ENCODE results near the gene GAA. TPM values are rescaled to one million over a fixed set of nuclear protein-coding genes. Genes with fewer than 3 reads are reported as not detected.

GAA gene
- total RNA-seq, 1 donor from 2014 or later, result 38.4 TPM

DNA sequence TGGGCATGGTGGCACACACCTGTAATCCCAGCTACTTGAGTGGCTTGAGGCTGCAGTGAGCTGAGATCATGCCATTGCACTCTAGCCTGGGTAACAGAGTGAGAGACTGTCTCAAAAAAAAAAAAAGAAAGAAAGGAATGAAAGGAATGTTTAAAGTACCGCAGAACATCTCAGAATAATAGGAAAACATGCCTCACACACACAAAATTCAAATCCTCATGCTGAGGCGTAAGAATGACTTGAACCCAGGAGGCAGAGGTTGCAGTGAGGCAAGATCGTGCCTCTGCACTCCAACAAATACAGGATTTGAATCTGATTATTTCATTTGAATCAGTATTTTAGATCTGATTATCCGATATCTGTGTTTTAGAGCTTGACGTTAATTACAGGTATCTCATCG is 21.3 kb upstream of the GAA start:
- Mint-ChIP-seq H3K4me1 (peaks cover 14% of the 10 kb centered on the region), H3K27ac (ENCODE audit: unreplicated experiment) (no peak overlapping the region), H3K36me3 (ENCODE audit: low read depth) (no peaks in the 10 kb centered on the region), H3K4me3 (no peak overlapping the region), H3K9me3 (no peaks in the 10 kb centered on the region), H3K27me3 (ENCODE audit: low read depth) (no peaks in the 10 kb centered on the region)
- TF ChIP-seq, protein P1, sequence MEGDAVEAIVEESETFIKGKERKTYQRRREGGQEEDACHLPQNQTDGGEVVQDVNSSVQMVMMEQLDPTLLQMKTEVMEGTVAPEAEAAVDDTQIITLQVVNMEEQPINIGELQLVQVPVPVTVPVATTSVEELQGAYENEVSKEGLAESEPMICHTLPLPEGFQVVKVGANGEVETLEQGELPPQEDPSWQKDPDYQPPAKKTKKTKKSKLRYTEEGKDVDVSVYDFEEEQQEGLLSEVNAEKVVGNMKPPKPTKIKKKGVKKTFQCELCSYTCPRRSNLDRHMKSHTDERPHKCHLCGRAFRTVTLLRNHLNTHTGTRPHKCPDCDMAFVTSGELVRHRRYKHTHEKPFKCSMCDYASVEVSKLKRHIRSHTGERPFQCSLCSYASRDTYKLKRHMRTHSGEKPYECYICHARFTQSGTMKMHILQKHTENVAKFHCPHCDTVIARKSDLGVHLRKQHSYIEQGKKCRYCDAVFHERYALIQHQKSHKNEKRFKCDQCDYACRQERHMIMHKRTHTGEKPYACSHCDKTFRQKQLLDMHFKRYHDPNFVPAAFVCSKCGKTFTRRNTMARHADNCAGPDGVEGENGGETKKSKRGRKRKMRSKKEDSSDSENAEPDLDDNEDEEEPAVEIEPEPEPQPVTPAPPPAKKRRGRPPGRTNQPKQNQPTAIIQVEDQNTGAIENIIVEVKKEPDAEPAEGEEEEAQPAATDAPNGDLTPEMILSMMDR (conservative IDR thresholded peaks at IDR 0.05), result no peak
- DNase-seq (ENCODE audit: low read depth, low spot score), result no peak

DNA sequence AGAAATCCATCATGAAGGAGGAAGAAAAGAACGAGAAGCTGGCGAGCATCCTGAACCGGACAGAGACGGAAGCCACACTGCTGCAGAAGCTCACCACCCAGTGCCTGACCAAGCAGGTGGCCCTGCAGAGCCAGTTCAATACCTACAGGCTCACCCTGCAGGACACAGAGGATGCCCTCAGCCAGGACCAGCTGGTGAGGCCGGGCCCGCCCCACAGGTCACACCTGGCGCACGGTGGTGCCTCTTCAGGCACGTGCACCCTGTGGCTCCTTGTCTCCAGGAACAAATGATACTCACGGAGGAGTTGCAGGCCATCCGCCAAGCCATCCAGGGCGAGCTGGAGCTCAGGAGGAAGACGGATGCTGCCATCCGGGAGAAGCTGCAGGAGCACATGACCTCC is 19.8 kb upstream of the GAA start:
- no peaks in the 10 kb centered on the region for H3K9me3 Mint-ChIP-seq
- H3K27ac Mint-ChIP-seq (ENCODE audit: unreplicated experiment), result no peak overlapping the region
- no peaks in the 10 kb centered on the region for H3K27me3 Mint-ChIP-seq (ENCODE audit: low read depth)
- no peaks in the 10 kb centered on the region for H3K36me3 Mint-ChIP-seq (ENCODE audit: low read depth)
- DNase-seq (ENCODE audit: low read depth, low spot score), result no peak
- H3K4me1 Mint-ChIP-seq, result peaks cover 14% of the 10 kb centered on the region
- H3K4me3 Mint-ChIP-seq, result no peak overlapping the region
- TF ChIP-seq, protein P1 (conservative IDR thresholded peaks at IDR 0.05), result no peak

DNA sequence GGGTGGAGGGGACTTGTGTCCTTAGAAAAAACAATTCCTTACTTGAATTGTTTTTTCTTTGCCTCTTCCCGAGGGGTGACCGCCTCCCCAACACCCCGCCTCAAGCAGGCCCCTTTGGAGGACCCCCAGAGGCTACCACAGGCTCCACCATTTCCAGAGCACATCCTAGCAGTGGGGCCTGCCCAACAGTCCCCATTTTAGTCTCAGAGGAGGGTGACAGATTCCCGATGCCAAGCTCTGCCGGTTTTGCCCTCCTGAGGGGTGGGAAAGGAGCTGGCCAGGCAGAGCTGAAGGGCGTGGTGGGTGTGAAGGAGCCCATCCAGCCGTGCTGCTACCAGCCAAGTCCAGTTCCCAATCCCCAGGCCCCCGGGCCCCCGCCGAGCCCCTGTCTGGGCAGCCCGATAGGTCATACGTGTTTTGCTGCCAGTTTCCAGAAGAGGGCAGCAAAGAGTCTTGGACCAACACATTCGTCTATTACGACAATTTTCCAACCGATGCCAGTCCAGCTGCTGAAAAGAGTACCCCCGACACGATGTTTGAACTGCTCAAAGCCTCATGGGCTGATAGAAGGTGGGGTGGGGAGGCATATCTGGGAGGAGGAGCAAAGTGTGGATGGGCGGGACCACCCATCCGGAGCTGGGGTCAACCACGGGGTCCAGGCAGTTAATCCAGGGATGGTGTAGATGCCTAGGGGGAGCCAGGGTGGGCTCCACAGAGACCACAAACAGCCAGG is 18.8 kb upstream of the GAA start:
- H3K36me3 Mint-ChIP-seq (ENCODE audit: low read depth), result no peaks in the 10 kb centered on the region
- DNase-seq (ENCODE audit: low read depth, low spot score), result peak; percentile 70
- H3K4me1 Mint-ChIP-seq, result peaks cover 14% of the 10 kb centered on the region
- TF ChIP-seq, protein P1 (conservative IDR thresholded peaks at IDR 0.05), result peak; percentile 83
- no peaks in the 10 kb centered on the region for H3K27me3 Mint-ChIP-seq (ENCODE audit: low read depth)
- H3K4me3 Mint-ChIP-seq, result no peak overlapping the region
- no peak overlapping the region for H3K27ac Mint-ChIP-seq (ENCODE audit: unreplicated experiment)
- H3K9me3 Mint-ChIP-seq, result no peaks in the 10 kb centered on the region

DNA sequence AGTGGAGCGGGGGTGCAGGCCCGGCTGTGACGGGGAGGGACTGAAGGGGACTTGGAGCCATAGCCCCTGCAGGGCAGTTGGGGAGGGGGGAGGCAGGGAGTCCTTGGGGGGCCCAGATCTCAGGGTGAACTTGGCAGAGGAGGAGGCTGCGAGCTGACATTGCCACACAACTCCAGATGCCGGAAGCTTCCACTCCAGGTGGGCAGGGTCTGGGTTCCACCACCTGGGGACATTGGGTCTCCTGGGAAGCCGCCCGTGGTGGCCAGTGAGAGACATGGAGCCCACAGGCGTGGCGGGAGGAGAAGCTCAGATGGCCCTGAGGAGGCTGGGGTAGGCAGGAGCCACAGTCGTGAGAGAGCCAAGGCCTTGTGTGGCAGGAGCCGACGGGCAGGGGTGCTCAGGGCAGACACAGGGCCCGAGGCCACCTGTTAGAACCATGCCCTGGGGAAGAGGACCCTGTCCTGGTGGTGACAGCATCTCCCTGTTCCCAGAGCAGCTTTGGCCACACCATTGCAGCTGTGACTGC is 18.2 kb upstream of the GAA start:
- Mint-ChIP-seq H3K27ac (ENCODE audit: unreplicated experiment) (no peak overlapping the region), H3K9me3 (no peaks in the 10 kb centered on the region), H3K36me3 (ENCODE audit: low read depth) (no peaks in the 10 kb centered on the region), H3K27me3 (ENCODE audit: low read depth) (no peaks in the 10 kb centered on the region), H3K4me3 (no peak overlapping the region), H3K4me1 (peaks cover 13% of the 10 kb centered on the region)
- no peak for DNase-seq (ENCODE audit: low read depth, low spot score)
- TF ChIP-seq, protein P1 (conservative IDR thresholded peaks at IDR 0.05), result no peak

DNA sequence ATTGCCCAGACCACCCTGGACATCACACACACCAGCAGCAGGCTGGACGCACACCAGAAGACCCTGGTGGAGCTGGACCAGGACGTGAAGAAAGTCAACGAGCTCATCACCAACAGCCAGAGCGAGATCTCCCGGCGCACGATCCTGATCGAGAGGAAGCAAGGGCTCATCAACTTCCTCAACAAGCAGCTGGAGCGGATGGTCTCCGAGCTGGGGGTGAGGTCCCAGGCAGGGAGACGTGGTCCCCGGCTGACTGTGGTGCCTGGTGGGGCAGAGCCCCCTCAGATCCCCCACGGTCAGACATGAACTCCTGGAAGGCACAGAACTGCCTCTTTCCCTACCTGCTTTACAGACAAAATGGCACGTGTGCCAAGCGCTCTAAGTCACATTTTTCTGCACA is 16.6 kb upstream of the GAA start:
- DNase-seq (ENCODE audit: low read depth, low spot score), result no peak
- Mint-ChIP-seq H3K9me3 (no peaks in the 10 kb centered on the region), H3K4me3 (no peak overlapping the region), H3K27me3 (ENCODE audit: low read depth) (no peaks in the 10 kb centered on the region), H3K27ac (ENCODE audit: unreplicated experiment) (peak overlapping the region; percentile 71), H3K36me3 (ENCODE audit: low read depth) (no peaks in the 10 kb centered on the region), H3K4me1 (peaks cover 4% of the 10 kb centered on the region)
- TF ChIP-seq, protein P1 (conservative IDR thresholded peaks at IDR 0.05), result no peak

Data from neural crest cell (in vitro differentiated cells).